HepG2 (cell line): Measurements from ENCODE around the gene NDUFB10. TPM values are rescaled to one million over a fixed set of nuclear protein-coding genes. Genes with fewer than 3 reads are reported as not detected.

Experiments used
- HNRNPL ChIP-seq: fragments of 200-400 bp; formaldehyde crosslinking; IDR thresholded peaks from 2 replicates; pipeline ENCODE4 v1.6.1; 2017; ENCODE audit warnings: mild to moderate bottlenecking, low read depth, low read length
- YEATS2 ChIP-seq: sonication (generic); formaldehyde crosslinking; IDR thresholded peaks from 2 replicates; pipeline ENCODE4 v1.4.0; 2020; ENCODE audit warnings: missing genetic modification reagents, borderline replicate concordance
- ZC3H13 ChIP-seq: sonication (generic); formaldehyde crosslinking; IDR thresholded peaks from 2 replicates; pipeline ENCODE4 v1.8.1; 2023; ENCODE audit warnings: mild to moderate bottlenecking, missing genetic modification reagents, moderate library complexity
- ZFP1 ChIP-seq: IDR thresholded peaks from 2 replicates; pipeline ENCODE4 v1.6.1; 2016
- ZNF446 ChIP-seq: sonication (generic); formaldehyde crosslinking; IDR thresholded peaks from 2 replicates; pipeline ENCODE4 v1.5.0; 2020; ENCODE audit warnings: mild to moderate bottlenecking, missing genetic modification reagents
- ZNF740 ChIP-seq: sonication (generic); formaldehyde crosslinking; IDR thresholded peaks from 2 replicates; pipeline ENCODE4 v1.4.0; 2020; ENCODE audit warnings: missing genetic modification reagents
- ZSCAN12 ChIP-seq: sonication (generic); formaldehyde crosslinking; IDR thresholded peaks from 2 replicates; pipeline ENCODE4 v1.9.0; 2021; ENCODE audit warnings: mild to moderate bottlenecking, missing genetic modification reagents
- ZSCAN20 ChIP-seq: sonication (generic); formaldehyde crosslinking; IDR thresholded peaks from 2 replicates; pipeline ENCODE4 v1.4.0; 2020; ENCODE audit warnings: missing genetic modification reagents, mild to moderate bottlenecking, borderline replicate concordance
- ZSCAN25 ChIP-seq: sonication (generic); formaldehyde crosslinking; IDR thresholded peaks from 2 replicates; pipeline ENCODE4 v1.8.0; 2022; ENCODE audit warnings: mild to moderate bottlenecking, missing genetic modification reagents
- ZXDC ChIP-seq: sonication (generic); formaldehyde crosslinking; IDR thresholded peaks from 2 replicates; pipeline ENCODE4 v1.5.0; 2020; ENCODE audit warnings: mild to moderate bottlenecking, missing genetic modification reagents
- polyA plus RNA-seq, 8 experiments: library from polyadenylated mRNA; depleted of rRNA in 3 of 8; stranded (reverse) in 7 of 8; unstranded in 1 of 8; fragments of >200 nt; fragmentation: Illumina TruSeq in 4 of 8; extraction: Trizol in 4 of 8; gene quantifications; 2 replicates each; pipeline versions ENCODE4 v1.2.1 to v1.2.3, GENCODE V29; 2011 to 2016; ENCODE audit warnings: low read depth in 4 of 8, missing spikeins in 1 of 8, mixed read lengths in 1 of 8; ENCODE audit not compliant: insufficient read depth in 1 of 8
- total RNA-seq, 5 experiments: library from RNA; depleted of rRNA; stranded (reverse); fragments of >200 nt; fragmentation: Illumina TruSeq; extraction: Trizol; gene quantifications; 2 replicates each; pipeline ENCODE4 v1.2.3, GENCODE V29; 2016; ENCODE audit warnings: low read depth in 1 of 5
- TF ChIP-seq, protein P1 (sequence below): sonication (generic); formaldehyde crosslinking; IDR thresholded peaks from 2 replicates; pipeline ENCODE4 v1.4.0; 2020; ENCODE audit warnings: missing genetic modification reagents
- TF ChIP-seq, protein P2 (sequence below): IDR thresholded peaks from 2 replicates; pipeline ENCODE4 v1.4.0; 2020; ENCODE audit warnings: mild to moderate bottlenecking, missing genetic modification reagents
- TF ChIP-seq, protein P3 (sequence below): sonication (generic); IDR thresholded peaks from 2 replicates; pipeline ENCODE4 v1.6.1; 2016; ENCODE audit warnings: low read depth, borderline replicate concordance

The NDUFB10 gene
- total and polyA plus RNA-seq, 2 of the 13 experiments (the other 11 are each of a cell fraction or from before 2014, with no cell fraction given) = 68.6 to 157 TPM

- TF ChIP-seq, protein P1, sequence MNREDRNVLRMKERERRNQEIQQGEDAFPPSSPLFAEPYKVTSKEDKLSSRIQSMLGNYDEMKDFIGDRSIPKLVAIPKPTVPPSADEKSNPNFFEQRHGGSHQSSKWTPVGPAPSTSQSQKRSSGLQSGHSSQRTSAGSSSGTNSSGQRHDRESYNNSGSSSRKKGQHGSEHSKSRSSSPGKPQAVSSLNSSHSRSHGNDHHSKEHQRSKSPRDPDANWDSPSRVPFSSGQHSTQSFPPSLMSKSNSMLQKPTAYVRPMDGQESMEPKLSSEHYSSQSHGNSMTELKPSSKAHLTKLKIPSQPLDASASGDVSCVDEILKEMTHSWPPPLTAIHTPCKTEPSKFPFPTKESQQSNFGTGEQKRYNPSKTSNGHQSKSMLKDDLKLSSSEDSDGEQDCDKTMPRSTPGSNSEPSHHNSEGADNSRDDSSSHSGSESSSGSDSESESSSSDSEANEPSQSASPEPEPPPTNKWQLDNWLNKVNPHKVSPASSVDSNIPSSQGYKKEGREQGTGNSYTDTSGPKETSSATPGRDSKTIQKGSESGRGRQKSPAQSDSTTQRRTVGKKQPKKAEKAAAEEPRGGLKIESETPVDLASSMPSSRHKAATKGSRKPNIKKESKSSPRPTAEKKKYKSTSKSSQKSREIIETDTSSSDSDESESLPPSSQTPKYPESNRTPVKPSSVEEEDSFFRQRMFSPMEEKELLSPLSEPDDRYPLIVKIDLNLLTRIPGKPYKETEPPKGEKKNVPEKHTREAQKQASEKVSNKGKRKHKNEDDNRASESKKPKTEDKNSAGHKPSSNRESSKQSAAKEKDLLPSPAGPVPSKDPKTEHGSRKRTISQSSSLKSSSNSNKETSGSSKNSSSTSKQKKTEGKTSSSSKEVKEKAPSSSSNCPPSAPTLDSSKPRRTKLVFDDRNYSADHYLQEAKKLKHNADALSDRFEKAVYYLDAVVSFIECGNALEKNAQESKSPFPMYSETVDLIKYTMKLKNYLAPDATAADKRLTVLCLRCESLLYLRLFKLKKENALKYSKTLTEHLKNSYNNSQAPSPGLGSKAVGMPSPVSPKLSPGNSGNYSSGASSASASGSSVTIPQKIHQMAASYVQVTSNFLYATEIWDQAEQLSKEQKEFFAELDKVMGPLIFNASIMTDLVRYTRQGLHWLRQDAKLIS (CRISPR knock-in tag) = peak; percentile 69; the same call in 1 of the 2 replicates
- TF ChIP-seq ZXDC (CRISPR knock-in tag) = 0 out of 2 replicates have a peak, but pooled peaks have one; percentile 30
- TF ChIP-seq, protein P2, sequence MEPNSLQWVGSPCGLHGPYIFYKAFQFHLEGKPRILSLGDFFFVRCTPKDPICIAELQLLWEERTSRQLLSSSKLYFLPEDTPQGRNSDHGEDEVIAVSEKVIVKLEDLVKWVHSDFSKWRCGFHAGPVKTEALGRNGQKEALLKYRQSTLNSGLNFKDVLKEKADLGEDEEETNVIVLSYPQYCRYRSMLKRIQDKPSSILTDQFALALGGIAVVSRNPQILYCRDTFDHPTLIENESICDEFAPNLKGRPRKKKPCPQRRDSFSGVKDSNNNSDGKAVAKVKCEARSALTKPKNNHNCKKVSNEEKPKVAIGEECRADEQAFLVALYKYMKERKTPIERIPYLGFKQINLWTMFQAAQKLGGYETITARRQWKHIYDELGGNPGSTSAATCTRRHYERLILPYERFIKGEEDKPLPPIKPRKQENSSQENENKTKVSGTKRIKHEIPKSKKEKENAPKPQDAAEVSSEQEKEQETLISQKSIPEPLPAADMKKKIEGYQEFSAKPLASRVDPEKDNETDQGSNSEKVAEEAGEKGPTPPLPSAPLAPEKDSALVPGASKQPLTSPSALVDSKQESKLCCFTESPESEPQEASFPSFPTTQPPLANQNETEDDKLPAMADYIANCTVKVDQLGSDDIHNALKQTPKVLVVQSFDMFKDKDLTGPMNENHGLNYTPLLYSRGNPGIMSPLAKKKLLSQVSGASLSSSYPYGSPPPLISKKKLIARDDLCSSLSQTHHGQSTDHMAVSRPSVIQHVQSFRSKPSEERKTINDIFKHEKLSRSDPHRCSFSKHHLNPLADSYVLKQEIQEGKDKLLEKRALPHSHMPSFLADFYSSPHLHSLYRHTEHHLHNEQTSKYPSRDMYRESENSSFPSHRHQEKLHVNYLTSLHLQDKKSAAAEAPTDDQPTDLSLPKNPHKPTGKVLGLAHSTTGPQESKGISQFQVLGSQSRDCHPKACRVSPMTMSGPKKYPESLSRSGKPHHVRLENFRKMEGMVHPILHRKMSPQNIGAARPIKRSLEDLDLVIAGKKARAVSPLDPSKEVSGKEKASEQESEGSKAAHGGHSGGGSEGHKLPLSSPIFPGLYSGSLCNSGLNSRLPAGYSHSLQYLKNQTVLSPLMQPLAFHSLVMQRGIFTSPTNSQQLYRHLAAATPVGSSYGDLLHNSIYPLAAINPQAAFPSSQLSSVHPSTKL = peak; percentile 11; the same call in 1 of the 2 replicates
- peak; percentile 52; the same call in 1 of the 2 replicates for TF ChIP-seq ZNF446 (CRISPR knock-in tag)
- peak; percentile 74 for TF ChIP-seq ZC3H13 (CRISPR knock-in tag)
- 0 out of 2 replicates have a peak, but pooled peaks have one; percentile 56 for TF ChIP-seq ZFP1 (CRISPR knock-in tag)
- peak; percentile 100 for TF ChIP-seq YEATS2 (CRISPR knock-in tag)
- TF ChIP-seq, protein P3, sequence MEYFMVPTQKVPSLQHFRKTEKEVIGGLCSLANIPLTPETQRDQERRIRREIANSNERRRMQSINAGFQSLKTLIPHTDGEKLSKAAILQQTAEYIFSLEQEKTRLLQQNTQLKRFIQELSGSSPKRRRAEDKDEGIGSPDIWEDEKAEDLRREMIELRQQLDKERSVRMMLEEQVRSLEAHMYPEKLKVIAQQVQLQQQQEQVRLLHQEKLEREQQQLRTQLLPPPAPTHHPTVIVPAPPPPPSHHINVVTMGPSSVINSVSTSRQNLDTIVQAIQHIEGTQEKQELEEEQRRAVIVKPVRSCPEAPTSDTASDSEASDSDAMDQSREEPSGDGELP = peak; percentile 27; the same call in 1 of the 2 replicates
- peak; percentile 69; the same call in 1 of the 2 replicates for TF ChIP-seq ZSCAN25 (CRISPR knock-in tag)
- TF ChIP-seq ZNF740 (CRISPR knock-in tag) = peak; percentile 53
- TF ChIP-seq HNRNPL = 0 out of 2 replicates have a peak, but pooled peaks have one; percentile 65
- TF ChIP-seq ZSCAN20 (CRISPR knock-in tag) = 0 out of 2 replicates have a peak, but pooled peaks have one; percentile 56
- peak; percentile 44; the same call in 1 of the 2 replicates for TF ChIP-seq ZSCAN12
Measured at GRCh38 chr16:1964506-1965395, 5.4 kb downstream of the NDUFB10 start, which contains the start of gene RPS2 (continued).
